T-cell (primary cell): ENCODE measurements around the gene PHF1. TPM values are rescaled to one million over a fixed set of nuclear protein-coding genes. Genes with fewer than 3 reads are reported as not detected.

Experiments
- ATAC-seq, 4 experiments: fragments of 200-7000 bp in 3 of 4; fragments of 150-1000 bp in 1 of 4; cut with Tn5 transposase; replicated peaks in 1 of 4; 1 replicate in 3 of 4; 2 replicates in 1 of 4; pipeline ENCODE4 v1.10.0; 2021; ENCODE audit warnings: moderate library complexity in 3 of 4, mild to moderate bottlenecking in 2 of 4, moderate number of reproducible peaks in 1 of 4
- CTCF ChIA-PET, 2 donors: fragments of 300-600 bp; sonication (Branson Sonifier 250); formaldehyde crosslinking; loops; one replicate each; lab custom pipeline; 2022; ENCODE audit warnings: antibody characterized with exemption in 2 of 2; lab: Charles Lee
- POLR2A ChIA-PET, 2 donors: fragments of 300-600 bp; sonication (Branson Sonifier 250); formaldehyde crosslinking; loops; one replicate each; lab custom pipeline; 2022; ENCODE audit warnings: antibody characterized with exemption in 2 of 2; lab: Charles Lee
- DNase-seq, 35 experiments: peaks; one replicate each; pipeline versions ENCODE4 v3.0.0 to v3.0.0-alpha.2; 2013 to 2023
- H3K27ac ChIP-seq: one replicate; pipeline ENCODE4 v1.5.1; 2013; ENCODE audit warnings: low read length
- H3K27me3 ChIP-seq, 2 experiments: replicated peaks in 1 of 2; 1 replicate in 1 of 2; 2 replicates in 1 of 2; pipeline versions ENCODE4 v1.6.1 to v1.7.0; 2013; ENCODE audit warnings: low read length in 1 of 2, mixed read lengths in 1 of 2; ENCODE audit not compliant: control insufficient read depth in 2 of 2, insufficient read depth in 2 of 2; ENCODE audit errors: extremely low read depth in 1 of 2
- H3K36me3 ChIP-seq, 2 donors: 1 replicate in 1 of 2; 2 replicates in 1 of 2; pipeline versions ENCODE4 v1.6.1 to v1.7.0; 2013; ENCODE audit warnings: low read length in 1 of 2; ENCODE audit not compliant: control insufficient read depth in 2 of 2, insufficient read depth in 1 of 2; ENCODE audit errors: extremely low read depth in 1 of 2
- H3K4me1 ChIP-seq, 2 experiments: 1 replicate in 1 of 2; 2 replicates in 1 of 2; pipeline versions ENCODE4 v1.6.1 to v1.7.0; 2013; ENCODE audit warnings: low read length in 2 of 2, mixed read lengths in 1 of 2; ENCODE audit not compliant: insufficient read depth in 2 of 2, control insufficient read depth in 1 of 2; ENCODE audit errors: extremely low read depth in 1 of 2
- H3K4me3 ChIP-seq, 2 donors: 1 replicate in 1 of 2; 2 replicates in 1 of 2; pipeline versions ENCODE4 v1.5.1 to v1.7.0; 2013; ENCODE audit warnings: mild to moderate bottlenecking in 2 of 2, low read length in 1 of 2, moderate library complexity in 1 of 2; ENCODE audit not compliant: control insufficient read depth in 1 of 2; ENCODE audit errors: extremely low read depth in 1 of 2
- H3K9me3 ChIP-seq: 2 replicates; pipeline ENCODE4 v1.7.0; 2013
- H3K27ac Mint-ChIP-seq, 2 donors: one replicate each; pipeline ENCODE4 v1.8.0; 2020 to 2021; ENCODE audit warnings: mild to moderate bottlenecking in 2 of 2, mixed read lengths in 2 of 2
- H3K27me3 Mint-ChIP-seq, 2 donors: one replicate each; pipeline ENCODE4 v1.8.0; 2021 to 2022; ENCODE audit warnings: mixed read lengths in 2 of 2
- H3K36me3 Mint-ChIP-seq: one replicate; pipeline ENCODE4 v1.8.0; 2021; ENCODE audit warnings: mixed read lengths
- H3K4me1 Mint-ChIP-seq, 3 donors: one replicate each; pipeline ENCODE4 v1.8.0; 2020 to 2022; ENCODE audit warnings: mixed read lengths in 3 of 3, mild to moderate bottlenecking in 1 of 3
- H3K4me3 Mint-ChIP-seq, 3 donors: one replicate each; pipeline ENCODE4 v1.8.0; 2020 to 2022; ENCODE audit warnings: mild to moderate bottlenecking in 3 of 3, mixed read lengths in 3 of 3, moderate library complexity in 3 of 3
- H3K9me3 Mint-ChIP-seq, 3 donors: one replicate each; pipeline ENCODE4 v1.8.0; 2020 to 2022; ENCODE audit warnings: mixed read lengths in 3 of 3
- WGBS: methylation state at CpG from one replicate; pipeline ENCODE4 v1.1.5; 2013; ENCODE audit warnings: missing lambda C conversion rate; ENCODE audit not compliant: insufficient coverage; 5-methylcytosine and 5-hydroxymethylcytosine counted together
- total RNA-seq, 35 experiments: library from RNA in 6 of 35; stranded (reverse) in 6 of 35; fragments of 120-200 nt in 1 of 35; gene quantifications; one replicate each; pipeline versions ENCODE4 v1.2.1 to v1.2.4 and lab custom pipeline; 2013 to 2026

The PHF1 gene
- total RNA-seq, 5 donors from 2014 or later (not counting 1 experiment from before 2014, with no cell fraction given): 169 to 372 (median 175) TPM

GRCh38 chr6:33419580-33420490 lies 9.0 kb downstream of the PHF1 start, which contains the start of gene SYNGAP1:
TSS of gene SYNGAP1 (plus strand) at chr6:33420065. CDS start at chr6:33420265, 200 bp downstream.
- peaks cover 24 to 62% of the 10 kb centered on the region in 2 experiments for H3K4me1 ChIP-seq
- peaks cover 13% of the 10 kb centered on the region for H3K36me3 Mint-ChIP-seq

GRCh38 chr6:33420491-33421343 lies 9.9 kb downstream of the PHF1 start:
- peak overlapping the region; percentile 31 to 58 for H3K27ac Mint-ChIP-seq
- WGBS: 95% methylated on average over 4 of the region's 6 CpGs
- POLR2A ChIA-PET: no interaction called here

More at GRCh38 chr6:33419580-33420490, 9.0 kb downstream of the PHF1 start, which contains the start of gene SYNGAP1:
- ATAC-seq: no peak
- peak within 1 kb of the TSS; percentile 98 for H3K27ac ChIP-seq
- H3K27me3 ChIP-seq: no peaks in the 10 kb centered on the region
- H3K4me3 Mint-ChIP-seq: peak within 1 kb of the TSS; percentile 92 to 94 (median 94)
- H3K9me3 ChIP-seq: no peaks in the 10 kb centered on the region
- no peaks in the 10 kb centered on the region for H3K27me3 Mint-ChIP-seq
- peak in 18 of 35 experiments; percentile 14 to 57 (median 45) for DNase-seq
- CTCF ChIA-PET: interaction anchor here in 1 of 2 donors (1.1 kb wide), 1 partner anchor 29 kb away, joined by 3 read pairs; no protein-coding TSS in a partner anchor
- peaks cover 59 to 84% (median 74%) of the 10 kb centered on the region in 3 donors for H3K4me1 Mint-ChIP-seq
- peak within 1 kb of the TSS; percentile 96 to 99 for H3K27ac Mint-ChIP-seq
- WGBS: 4% methylated on average over 5 of the region's 22 CpGs
- H3K9me3 Mint-ChIP-seq: no peaks in the 10 kb centered on the region
- H3K4me3 ChIP-seq: peak within 1 kb of the TSS; percentile 18 to 58
- POLR2A ChIA-PET: interaction anchor here in 1 of 2 donors (0.6 to 1.2 kb wide), 3 partner anchors 107 to 151 kb away, joined by 3 to 4 read pairs (median 3); no protein-coding TSS in a partner anchor
- H3K36me3 ChIP-seq: peaks cover 0 to 21% of the 10 kb centered on the region in 2 donors

GRCh38 chr6:33421344-33421643 lies 10.5 kb downstream of the PHF1 start:
- WGBS: 88% methylated on average over 2 of the region's 2 CpGs
- no peak overlapping the region for H3K27ac ChIP-seq
- Mint-ChIP-seq H3K27ac (peak overlapping the region; percentile 31 to 34), H3K9me3 (no peaks in the 10 kb centered on the region), H3K27me3 (no peaks in the 10 kb centered on the region), H3K4me1 (peaks cover 55 to 81% (median 72%) of the 10 kb centered on the region in 3 donors), H3K36me3 (peaks cover 5% of the 10 kb centered on the region), H3K4me3 (peak overlapping the region in 1 of 3 donors; percentile 94)
- DNase-seq (no peak), ATAC-seq (no peak)
- POLR2A ChIA-PET: no interaction called here
- CTCF ChIA-PET: no interaction called here
- H3K4me1 ChIP-seq: peaks cover 29 to 59% of the 10 kb centered on the region in 2 experiments
- H3K4me3 ChIP-seq: no peak overlapping the region
- H3K27me3 ChIP-seq: no peaks in the 10 kb centered on the region
- peaks cover 0 to 7% of the 10 kb centered on the region in 2 donors for H3K36me3 ChIP-seq
- no peaks in the 10 kb centered on the region for H3K9me3 ChIP-seq

More at GRCh38 chr6:33420491-33421343, 9.9 kb downstream of the PHF1 start:
- peaks cover 7% of the 10 kb centered on the region for H3K36me3 Mint-ChIP-seq
- H3K9me3 Mint-ChIP-seq: no peaks in the 10 kb centered on the region
- H3K27ac ChIP-seq: no peak overlapping the region
- DNase-seq (no peak), ATAC-seq (no peak)
- H3K4me3 ChIP-seq: no peak overlapping the region
- no peaks in the 10 kb centered on the region for H3K9me3 ChIP-seq
- no peaks in the 10 kb centered on the region for H3K27me3 ChIP-seq
- CTCF ChIA-PET: no interaction called here
- peak overlapping the region in 1 of 3 donors; percentile 94 for H3K4me3 Mint-ChIP-seq
- no peaks in the 10 kb centered on the region for H3K27me3 Mint-ChIP-seq
- peaks cover 59 to 83% (median 74%) of the 10 kb centered on the region in 3 donors for H3K4me1 Mint-ChIP-seq
- H3K4me1 ChIP-seq: peaks cover 29 to 60% of the 10 kb centered on the region in 2 experiments
- peaks cover 0 to 13% of the 10 kb centered on the region in 2 donors for H3K36me3 ChIP-seq

- no peaks in the 10 kb centered on the region for H3K9me3 ChIP-seq
Observed at GRCh38 chr6:33423777-33424176, 13.0 kb downstream of the PHF1 start.

GRCh38 chr6:33424855-33425667 lies 14.2 kb downstream of the PHF1 start:
- Histone ChIP-seq H3K4me3 (peak overlapping the region; percentile 65 to 67), H3K36me3 (no peaks in the 10 kb centered on the region), H3K27ac (peak overlapping the region; percentile 87), H3K27me3 (no peaks in the 10 kb centered on the region), H3K9me3 (no peaks in the 10 kb centered on the region), H3K4me1 (peaks cover 26 to 58% of the 10 kb centered on the region in 2 experiments)
- peak overlapping the region; percentile 95 to 96 for H3K27ac Mint-ChIP-seq
- WGBS: 35% methylated on average over 12 of the region's 12 CpGs
- no peaks in the 10 kb centered on the region for H3K27me3 Mint-ChIP-seq
- ATAC-seq: no peak
- POLR2A ChIA-PET: interaction anchor here in 1 of 2 donors (0.6 to 0.7 kb wide), 2 partner anchors 117 to 137 kb away, joined by 3 read pairs; no protein-coding TSS in a partner anchor
- CTCF ChIA-PET: interaction anchor here (1.1 to 1.5 kb wide), 3 partner anchors 35 to 126 kb away, joined by 4 to 8 read pairs (median 4); no protein-coding TSS in a partner anchor
- DNase-seq: peak in 1 of 35 experiments; percentile 17
- H3K36me3 Mint-ChIP-seq: no peaks in the 10 kb centered on the region
- H3K4me3 Mint-ChIP-seq: peak overlapping the region; percentile 85 to 97 (median 86)
- no peaks in the 10 kb centered on the region for H3K9me3 Mint-ChIP-seq
- H3K4me1 Mint-ChIP-seq: peaks cover 55 to 81% (median 72%) of the 10 kb centered on the region in 3 donors

More at GRCh38 chr6:33423777-33424176, 13.0 kb downstream of the PHF1 start:
- WGBS: 100% methylated on average over 1 of the region's 2 CpGs
- ChIA-PET POLR2A (interaction anchor here in 1 of 2 donors (0.6 to 0.7 kb wide), 2 partner anchors 125 to 491 kb away, joined by 3 to 5 read pairs; no protein-coding TSS in a partner anchor), CTCF (no interaction called here)
- peak overlapping the region; percentile 95 to 96 for H3K27ac Mint-ChIP-seq
- H3K27me3 Mint-ChIP-seq: no peaks in the 10 kb centered on the region
- Histone ChIP-seq H3K27me3 (no peaks in the 10 kb centered on the region), H3K4me3 (no peak overlapping the region), H3K4me1 (peaks cover 24 to 58% of the 10 kb centered on the region in 2 experiments), H3K36me3 (no peaks in the 10 kb centered on the region), H3K27ac (no peak overlapping the region)
- DNase-seq (no peak), ATAC-seq (no peak)
- peak overlapping the region; percentile 85 to 97 (median 86) for H3K4me3 Mint-ChIP-seq
- peaks cover 53 to 79% (median 71%) of the 10 kb centered on the region in 3 donors for H3K4me1 Mint-ChIP-seq
- H3K9me3 Mint-ChIP-seq: no peaks in the 10 kb centered on the region
- H3K36me3 Mint-ChIP-seq: no peaks in the 10 kb centered on the region
